Fibroblast of villous mesenchyme (primary cell): Measurements from ENCODE around the gene SLC35F4. TPM values are rescaled to one million over a fixed set of nuclear protein-coding genes. Genes with fewer than 3 reads are reported as not detected.
A peak's percentile ranks its signal among the peaks of the same experiment; 100 is the strongest.

Experiments
- DNase-seq: peaks from one replicate; pipeline ENCODE4 v3.0.0-alpha.2; 2010; ENCODE audit warnings: low read depth
- H3K4me3 ChIP-seq: 2 replicates; pipeline ENCODE4 v1.5.1; 2011; ENCODE audit warnings: low read depth, mild to moderate bottlenecking, low read length
- total RNA-seq: library from RNA; depleted of rRNA; stranded (reverse); fragments of >200 nt; gene quantifications from 2 replicates; pipeline ENCODE4 v1.2.3, GENCODE V29; 2012
- TF ChIP-seq, protein P1 (sequence below): IDR thresholded peaks from 2 replicates; pipeline ENCODE4 v1.5.1; 2012; ENCODE audit warnings: low read depth, mild to moderate bottlenecking, low read length; ENCODE audit not compliant: insufficient read depth

Gene SLC35F4
- total RNA-seq, 1 donor, result not detected

DNA sequence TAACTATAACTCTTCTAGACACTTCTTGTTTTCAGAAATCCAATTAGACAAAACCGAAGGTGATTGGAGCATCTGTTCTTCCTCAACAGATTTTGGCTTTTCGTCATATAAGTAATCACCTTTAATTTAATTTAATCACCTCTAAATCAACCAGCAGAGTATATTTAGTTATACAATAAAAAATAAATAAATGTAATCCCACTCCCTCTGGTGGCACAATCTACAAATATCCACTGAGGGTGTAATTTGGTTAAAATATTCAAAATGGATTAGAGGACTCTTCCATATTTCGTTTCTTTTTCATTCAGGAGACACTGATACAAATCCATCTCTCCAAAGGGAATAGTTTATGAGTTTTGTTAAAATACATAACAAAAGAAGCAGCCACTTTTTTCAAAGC is 18.3 kb upstream of the SLC35F4 start:
- TF ChIP-seq, protein P1, sequence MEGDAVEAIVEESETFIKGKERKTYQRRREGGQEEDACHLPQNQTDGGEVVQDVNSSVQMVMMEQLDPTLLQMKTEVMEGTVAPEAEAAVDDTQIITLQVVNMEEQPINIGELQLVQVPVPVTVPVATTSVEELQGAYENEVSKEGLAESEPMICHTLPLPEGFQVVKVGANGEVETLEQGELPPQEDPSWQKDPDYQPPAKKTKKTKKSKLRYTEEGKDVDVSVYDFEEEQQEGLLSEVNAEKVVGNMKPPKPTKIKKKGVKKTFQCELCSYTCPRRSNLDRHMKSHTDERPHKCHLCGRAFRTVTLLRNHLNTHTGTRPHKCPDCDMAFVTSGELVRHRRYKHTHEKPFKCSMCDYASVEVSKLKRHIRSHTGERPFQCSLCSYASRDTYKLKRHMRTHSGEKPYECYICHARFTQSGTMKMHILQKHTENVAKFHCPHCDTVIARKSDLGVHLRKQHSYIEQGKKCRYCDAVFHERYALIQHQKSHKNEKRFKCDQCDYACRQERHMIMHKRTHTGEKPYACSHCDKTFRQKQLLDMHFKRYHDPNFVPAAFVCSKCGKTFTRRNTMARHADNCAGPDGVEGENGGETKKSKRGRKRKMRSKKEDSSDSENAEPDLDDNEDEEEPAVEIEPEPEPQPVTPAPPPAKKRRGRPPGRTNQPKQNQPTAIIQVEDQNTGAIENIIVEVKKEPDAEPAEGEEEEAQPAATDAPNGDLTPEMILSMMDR, result peak; percentile 4
- no peak overlapping the region for H3K4me3 ChIP-seq
- no peak for DNase-seq

DNA sequence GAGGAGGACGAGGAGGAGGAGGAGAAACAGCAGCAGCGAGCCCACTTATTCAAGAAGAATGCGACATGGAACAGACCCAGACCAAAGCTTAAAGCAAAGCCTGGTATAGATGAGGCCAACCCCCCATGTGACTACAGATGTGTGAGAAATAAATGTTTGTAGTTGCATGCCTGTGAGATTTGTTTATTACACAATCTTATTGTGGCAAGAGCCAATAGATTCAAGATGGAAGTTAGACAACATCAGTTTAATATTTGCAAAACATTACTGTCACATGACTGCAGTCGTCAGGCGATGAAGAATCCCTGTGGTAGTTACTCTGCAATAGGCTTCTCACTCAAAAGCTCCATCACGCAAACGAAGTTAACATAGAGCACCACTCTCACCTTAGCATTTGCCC is 17.2 kb upstream of the SLC35F4 start:
- TF ChIP-seq, protein P1, result no peak
- no peak for DNase-seq
- no peak overlapping the region for H3K4me3 ChIP-seq

DNA sequence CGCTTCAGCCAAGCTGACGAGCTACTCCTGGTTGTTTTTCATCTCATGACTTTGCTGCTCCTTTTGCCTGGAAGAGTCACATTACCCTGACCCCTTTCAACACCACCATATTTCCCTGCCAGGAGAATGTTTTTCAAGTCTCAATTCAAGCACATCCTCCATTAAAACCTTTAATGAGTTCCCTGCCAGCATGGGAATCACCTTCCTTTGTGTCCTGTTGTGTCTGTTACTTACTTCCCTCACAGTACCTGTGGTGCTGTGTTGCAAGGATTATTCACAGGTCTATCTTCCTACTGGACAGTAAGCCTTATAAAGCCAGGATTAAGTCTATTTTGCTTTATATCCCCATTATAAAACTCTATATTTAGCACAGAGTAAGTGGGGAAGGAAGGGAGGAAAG is 13.6 kb upstream of the SLC35F4 start:
- TF ChIP-seq, protein P1, result no peak
- H3K4me3 ChIP-seq, result no peak overlapping the region
- DNase-seq, result no peak

DNA sequence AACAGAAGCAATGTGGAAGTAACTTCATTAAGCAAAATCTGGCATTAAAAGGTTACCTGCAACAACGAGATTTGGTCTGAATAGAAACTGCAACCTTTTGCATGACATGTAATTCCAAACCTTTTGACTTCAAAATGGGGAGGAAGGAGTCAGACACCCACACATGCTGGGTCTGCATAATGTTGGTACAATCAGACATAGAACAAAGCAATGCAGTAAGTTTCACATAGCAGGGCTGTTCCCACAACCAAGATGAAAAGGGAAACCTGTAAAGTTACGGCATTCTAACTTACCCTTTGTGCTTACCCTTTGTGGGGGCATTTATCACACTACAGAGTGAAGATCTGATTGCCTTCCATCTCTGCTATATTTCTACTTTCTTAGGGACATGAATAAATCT is 10.1 kb upstream of the SLC35F4 start:
- H3K4me3 ChIP-seq, result no peak overlapping the region
- DNase-seq, result no peak

DNA sequence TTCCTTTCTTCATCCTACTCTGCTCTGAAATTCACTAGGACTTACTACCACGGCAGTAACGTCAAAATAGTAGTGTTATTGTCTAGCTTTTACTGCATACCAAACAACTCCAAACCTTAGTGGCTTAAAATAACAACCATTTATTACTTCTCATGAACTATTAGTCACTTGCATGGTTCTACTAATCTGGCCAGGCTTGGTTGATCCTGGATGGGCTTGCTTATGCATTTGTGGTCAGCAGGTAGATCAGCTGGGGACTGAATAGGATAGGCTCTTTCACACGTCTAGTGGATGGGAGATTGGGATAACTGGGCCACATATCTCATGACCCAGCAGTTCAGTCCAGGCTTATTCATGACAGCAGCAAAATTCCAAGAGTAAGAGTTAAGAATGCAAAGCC is 9.4 kb upstream of the SLC35F4 start:
- TF ChIP-seq, protein P1, result no peak
- DNase-seq, result no peak

More for the DNA sequence above, 10.1 kb upstream of the SLC35F4 start:
- TF ChIP-seq, protein P1, result no peak

DNA sequence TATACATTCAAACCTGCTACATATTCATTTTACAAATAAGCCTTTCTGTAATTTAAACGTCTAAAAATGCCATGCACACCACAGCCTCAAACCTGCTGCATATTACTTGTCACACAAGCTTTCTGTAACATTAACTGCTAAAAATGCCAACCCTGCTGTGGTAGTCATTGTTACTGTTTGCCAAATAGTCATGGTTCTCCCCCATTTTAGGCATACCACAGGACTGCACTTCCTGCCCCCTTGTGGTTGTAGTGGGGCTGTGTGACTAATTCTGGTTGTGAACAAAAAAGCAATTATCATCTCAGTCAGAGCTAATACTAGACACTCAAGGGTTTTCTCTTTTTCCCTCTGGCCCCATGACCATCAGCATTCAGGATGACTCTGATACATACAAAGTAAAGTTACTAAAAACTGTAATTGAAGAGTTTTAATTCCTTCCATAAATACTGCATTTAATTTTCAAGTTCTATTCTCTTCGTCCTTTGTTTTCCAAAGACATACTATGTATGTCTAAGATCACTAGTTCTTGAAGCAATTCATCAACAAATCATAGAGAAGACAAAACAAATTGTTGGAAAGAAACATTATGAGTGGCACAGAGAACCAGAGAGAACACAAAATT is 5.7 kb upstream of the SLC35F4 start:
- peak; percentile 19 for DNase-seq
- TF ChIP-seq, protein P1, result peak; percentile 78
- H3K4me3 ChIP-seq, result no peak overlapping the region

More for the DNA sequence above, 9.4 kb upstream of the SLC35F4 start:
- H3K4me3 ChIP-seq, result no peak overlapping the region
